Measurements from ENCODE around the gene KCNIP3. TPM values are rescaled to one million over a fixed set of nuclear protein-coding genes. Genes with fewer than 3 reads are reported as not detected.
"Not testable (repeated sequence)": the region's sequence is repeated elsewhere in the genome, so short reads cannot be mapped to it uniquely, and the experiment has no call there.

KCNIP3 gene
- polyA plus RNA-seq, 1 of the 3 experiments (the other 2 are of a cell fraction): 0.97 TPM

DNA sequence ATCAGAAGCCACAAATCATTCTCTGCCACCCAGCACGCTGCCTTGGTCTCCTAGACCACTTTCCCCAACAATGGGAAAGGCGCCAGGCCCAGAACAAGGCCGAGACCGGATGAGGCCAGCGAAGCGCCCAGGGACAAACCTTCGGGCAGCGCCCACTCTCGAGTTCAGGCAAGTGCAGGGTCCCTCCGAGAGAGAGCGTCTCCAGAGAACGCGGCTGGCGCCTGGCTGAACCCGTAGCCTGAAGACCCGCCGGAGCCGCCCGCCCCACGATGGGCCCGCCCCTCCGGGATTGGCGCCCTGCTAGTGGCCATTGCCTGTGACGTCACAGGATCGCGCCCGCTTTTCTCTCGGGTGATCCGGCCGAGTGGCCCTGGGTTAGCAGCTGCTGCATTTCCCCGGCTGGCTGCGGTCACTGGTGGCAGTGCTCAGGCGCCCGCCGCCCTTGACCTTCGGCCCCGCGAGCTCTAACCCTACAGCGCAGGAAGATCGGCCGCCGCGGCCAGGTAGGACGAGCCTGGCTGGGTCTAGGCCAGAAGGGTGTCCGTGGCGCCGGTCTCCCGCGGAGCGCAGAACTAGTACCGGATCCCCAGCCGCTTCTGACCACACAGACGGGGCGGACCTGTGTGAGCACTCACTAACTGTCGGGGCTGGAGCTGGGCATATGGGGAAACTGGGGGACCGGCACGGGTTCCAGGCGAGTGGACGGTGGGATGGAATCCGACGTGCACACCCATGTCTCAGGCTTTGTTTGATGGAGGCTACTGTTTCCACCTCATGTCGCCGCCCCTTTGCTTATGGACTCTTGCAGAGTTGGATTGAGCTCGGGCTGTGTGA, 105.4 kb downstream of the KCNIP3 start, which contains the start of gene FAHD2A:
Gene FAHD2A (plus strand): TSS at position 339 of the 834 bp plus-strand sequence. CDS start 2,851 bp downstream, outside the sequence.
- Histone ChIP-seq H3K36me3 (replicated peaks in 1 of 2; ENCODE audit: control insufficient read depth in 1 of 2, insufficient read depth in 2 of 2, low read length in 1 of 2) (peaks cover 3 to 4% of the 10 kb centered on the region in 2 experiments), H3K9me3 (no peaks in the 10 kb centered on the region), H3K9me2 (no peaks in the 10 kb centered on the region), H2AFZ (ENCODE audit: low read depth) (peak within 1 kb of the TSS; percentile 97), H3F3A (replicated peaks; ENCODE audit: insufficient read depth) (no peaks in the 10 kb centered on the region), H4K20me1 (ENCODE audit: insufficient read depth) (no peaks in the 10 kb centered on the region), H3K79me2 (ENCODE audit: insufficient read depth) (peaks cover 40% of the 10 kb centered on the region), H3K27me3 (ENCODE audit: insufficient read depth) (no peaks in the 10 kb centered on the region), H3K4me1 (ENCODE audit: control insufficient read depth in 1 of 2, insufficient read depth in 2 of 2, low read depth in 1 of 2, low read length in 1 of 2) (peaks cover 6 to 18% of the 10 kb centered on the region in 2 experiments; a peak in 2 of 4 replicates), H3K4me3 (ENCODE audit: low read depth in 2 of 2, low read length in 1 of 2) (peak within 1 kb of the TSS; percentile 93 to 99), H3K27ac (ENCODE audit: low read depth in 2 of 2, low read length in 1 of 2) (peak within 1 kb of the TSS; percentile 53 to 60; a peak in 3 of 4 replicates), H3K4me2 (peak within 1 kb of the TSS; percentile 90), H3K9ac (peak within 1 kb of the TSS; percentile 92)
- TF ChIP-seq RCOR1 (IDR thresholded peaks at IDR 0.05; ENCODE audit: low read length) (0 out of 2 replicates have a peak, but pooled peaks have one; percentile 7), TAF1 (IDR thresholded peaks at IDR 0.05; ENCODE audit: borderline replicate concordance, low read depth, low read length) (peak; percentile 56; the same call in 1 of the 2 replicates), CHD2 (IDR thresholded peaks at IDR 0.05; ENCODE audit: low read length, partially characterized antibody) (peak; percentile 29), POLR2AphosphoS5 (IDR thresholded peaks at IDR 0.05; ENCODE audit: low read depth, low read length) (peak; percentile 86), JUND (IDR thresholded peaks at IDR 0.05) (no peak), MXI1 (IDR thresholded peaks at IDR 0.05; ENCODE audit: low read depth, low read length) (0 out of 2 replicates have a peak, but pooled peaks have one; percentile 35), SMC3 (IDR thresholded peaks at IDR 0.05; ENCODE audit: low read depth, low read length) (no peak), TCF12 (IDR thresholded peaks at IDR 0.05) (no peak), SIN3A (IDR thresholded peaks at IDR 0.05; ENCODE audit: borderline replicate concordance, low read depth, low read length) (peak; percentile 66; the same call in 1 of the 2 replicates)
- 0% methylated on average over 28 of the region's 64 CpGs for WGBS (ENCODE audit: low lambda C conversion rate)
- DNase-seq: peak; percentile 98
- CTCF ChIA-PET: interaction anchor here (1.3 to 2.8 kb wide), 5 partner anchors 10 to 326 kb away, joined by 3 to 27 read pairs (median 6); no protein-coding TSS in a partner anchor
- POLR2A ChIA-PET: interaction anchor here (0.9 kb wide), 1 partner anchor 237 kb away, joined by 3 read pairs; the partner anchor contains the start of gene ZNF2

DNA sequence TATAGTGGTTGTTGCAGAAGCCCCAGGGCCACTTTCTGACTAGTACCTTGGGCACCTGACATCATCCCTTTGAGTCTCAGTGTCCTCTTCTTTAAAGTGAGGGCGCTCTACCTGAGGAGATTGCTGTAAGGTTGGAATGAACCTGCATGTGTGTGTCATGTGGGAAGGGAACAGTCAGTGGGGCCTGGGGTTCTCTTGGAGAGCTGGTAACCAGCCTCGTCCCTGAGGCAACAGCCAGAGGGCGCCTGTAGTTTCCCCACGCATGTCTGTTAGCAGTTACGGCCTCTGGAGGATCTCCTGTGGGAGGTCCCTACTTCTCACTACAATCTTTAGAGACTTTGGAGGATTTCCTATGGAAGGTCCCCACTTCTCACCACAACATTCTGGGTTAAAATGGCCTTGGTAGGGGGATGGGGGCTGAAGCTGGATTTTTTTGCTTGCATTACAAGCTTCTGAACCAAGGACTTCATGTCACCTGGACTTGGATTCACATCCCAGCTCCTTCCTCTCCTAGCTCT, 106.1 kb downstream of the KCNIP3 start:
- Histone ChIP-seq H3K4me1 (ENCODE audit: control insufficient read depth in 1 of 2, insufficient read depth in 2 of 2, low read depth in 1 of 2, low read length in 1 of 2) (peaks cover 6 to 18% of the 10 kb centered on the region in 2 experiments; a peak in 2 of 4 replicates), H3K9ac (peak overlapping the region; percentile 92), H3K79me2 (ENCODE audit: insufficient read depth) (peaks cover 40% of the 10 kb centered on the region), H3K4me3 (ENCODE audit: low read depth in 2 of 2, low read length in 1 of 2) (peak overlapping the region; percentile 93 to 99), H3K27ac (ENCODE audit: low read depth in 2 of 2, low read length in 1 of 2) (peak overlapping the region in 1 of 2 experiments; percentile 60; a peak in 3 of 4 replicates), H2AFZ (ENCODE audit: low read depth) (peak overlapping the region; percentile 97), H3K4me2 (peak overlapping the region; percentile 90)
- H3K36me3 ChIP-seq (replicated peaks in 1 of 2; ENCODE audit: control insufficient read depth in 1 of 2, insufficient read depth in 2 of 2, low read length in 1 of 2); H3K9me2 ChIP-seq; H3K27me3 ChIP-seq (ENCODE audit: insufficient read depth); POLR2A ChIA-PET; DNase-seq; H3F3A ChIP-seq (replicated peaks; ENCODE audit: insufficient read depth); H4K20me1 ChIP-seq (ENCODE audit: insufficient read depth); H3K9me3 ChIP-seq: not testable (repeated sequence)
- 0 out of 2 replicates have a peak, but pooled peaks have one; percentile 28 for TF ChIP-seq NRF1 (IDR thresholded peaks at IDR 0.05; ENCODE audit: low read depth, low read length)
- TF ChIP-seq, protein P1, sequence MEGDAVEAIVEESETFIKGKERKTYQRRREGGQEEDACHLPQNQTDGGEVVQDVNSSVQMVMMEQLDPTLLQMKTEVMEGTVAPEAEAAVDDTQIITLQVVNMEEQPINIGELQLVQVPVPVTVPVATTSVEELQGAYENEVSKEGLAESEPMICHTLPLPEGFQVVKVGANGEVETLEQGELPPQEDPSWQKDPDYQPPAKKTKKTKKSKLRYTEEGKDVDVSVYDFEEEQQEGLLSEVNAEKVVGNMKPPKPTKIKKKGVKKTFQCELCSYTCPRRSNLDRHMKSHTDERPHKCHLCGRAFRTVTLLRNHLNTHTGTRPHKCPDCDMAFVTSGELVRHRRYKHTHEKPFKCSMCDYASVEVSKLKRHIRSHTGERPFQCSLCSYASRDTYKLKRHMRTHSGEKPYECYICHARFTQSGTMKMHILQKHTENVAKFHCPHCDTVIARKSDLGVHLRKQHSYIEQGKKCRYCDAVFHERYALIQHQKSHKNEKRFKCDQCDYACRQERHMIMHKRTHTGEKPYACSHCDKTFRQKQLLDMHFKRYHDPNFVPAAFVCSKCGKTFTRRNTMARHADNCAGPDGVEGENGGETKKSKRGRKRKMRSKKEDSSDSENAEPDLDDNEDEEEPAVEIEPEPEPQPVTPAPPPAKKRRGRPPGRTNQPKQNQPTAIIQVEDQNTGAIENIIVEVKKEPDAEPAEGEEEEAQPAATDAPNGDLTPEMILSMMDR (IDR thresholded peaks at IDR 0.05): peak; percentile 60
- 0 out of 2 replicates have a peak, but pooled peaks have one; percentile 4 for TF ChIP-seq MXI1 (IDR thresholded peaks at IDR 0.05; ENCODE audit: low read depth, low read length)
- CTCF ChIA-PET: interaction anchor here (1.1 to 2.8 kb wide), 4 partner anchors 11 to 325 kb away, joined by 3 to 27 read pairs (median 6); no protein-coding TSS in a partner anchor
- 0% methylated on average over 4 of the region's 5 CpGs for WGBS (ENCODE audit: low lambda C conversion rate)

DNA sequence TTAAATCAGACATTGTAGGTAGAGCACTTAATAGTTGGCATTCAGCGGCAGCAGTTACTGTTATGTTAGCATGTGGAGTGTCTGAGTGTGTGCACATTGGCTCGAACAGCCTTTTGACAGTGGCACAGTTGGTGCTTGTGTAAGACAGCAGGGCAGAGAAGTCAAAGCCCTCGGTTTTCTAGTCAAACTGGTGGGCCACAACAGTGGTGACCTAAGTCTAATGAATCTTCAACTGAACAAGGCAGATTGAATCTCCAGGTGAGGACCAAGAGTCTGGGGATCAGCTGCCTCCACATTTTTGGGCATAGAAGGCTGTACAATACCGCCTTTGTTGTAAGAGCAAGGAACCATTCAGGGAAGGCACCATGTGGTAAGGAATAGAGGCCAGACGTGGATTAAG, 106.7 kb downstream of the KCNIP3 start:
- H3K27ac ChIP-seq (ENCODE audit: low read depth in 2 of 2, low read length in 1 of 2); H3K27me3 ChIP-seq (ENCODE audit: insufficient read depth); DNase-seq; H4K20me1 ChIP-seq (ENCODE audit: insufficient read depth); H3F3A ChIP-seq (replicated peaks; ENCODE audit: insufficient read depth); H3K9me3 ChIP-seq; H2AFZ ChIP-seq (ENCODE audit: low read depth); POLR2A ChIA-PET; H3K9me2 ChIP-seq; H3K36me3 ChIP-seq (replicated peaks in 1 of 2; ENCODE audit: control insufficient read depth in 1 of 2, insufficient read depth in 2 of 2, low read length in 1 of 2): not testable (repeated sequence)
- Histone ChIP-seq H3K79me2 (ENCODE audit: insufficient read depth) (peaks cover 40% of the 10 kb centered on the region), H3K4me1 (ENCODE audit: control insufficient read depth in 1 of 2, insufficient read depth in 2 of 2, low read depth in 1 of 2, low read length in 1 of 2) (peaks cover 6 to 18% of the 10 kb centered on the region in 2 experiments; a peak in 2 of 4 replicates), H3K4me2 (peak overlapping the region; percentile 90), H3K9ac (peak overlapping the region; percentile 92), H3K4me3 (ENCODE audit: low read depth in 2 of 2, low read length in 1 of 2) (peak overlapping the region; percentile 93 to 99; a peak in 3 of 4 replicates)
- 73% methylated on average over 5 of the region's 5 CpGs for WGBS (ENCODE audit: low lambda C conversion rate)
- CTCF ChIA-PET: interaction anchor here (1.1 to 2.8 kb wide), 3 partner anchors 11 to 58 kb away, joined by 3 to 27 read pairs (median 9); no protein-coding TSS in a partner anchor

DNA sequence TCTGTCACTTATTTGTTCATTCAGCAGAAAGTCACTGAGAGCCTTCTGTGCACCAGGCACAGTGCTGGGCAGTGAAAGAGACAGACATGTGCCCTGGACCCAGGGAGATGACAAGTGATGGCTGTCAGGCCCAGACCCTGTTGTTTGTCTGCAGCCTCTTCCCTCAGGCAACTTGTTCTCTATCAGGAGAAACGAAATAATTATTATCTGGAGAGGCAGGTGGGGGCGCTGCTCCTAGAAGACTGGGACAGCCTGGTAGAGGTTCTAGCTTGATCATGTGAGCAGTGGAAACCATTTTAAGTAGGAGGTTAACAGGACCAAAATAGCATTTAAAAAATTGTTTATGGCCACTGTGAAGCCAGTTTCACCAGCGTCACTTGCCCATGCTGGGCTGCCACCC, 107.5 kb downstream of the KCNIP3 start:
- H3K9me2 ChIP-seq; H3K36me3 ChIP-seq (replicated peaks in 1 of 2; ENCODE audit: control insufficient read depth in 1 of 2, insufficient read depth in 2 of 2, low read length in 1 of 2); H3K9ac ChIP-seq; H3K9me3 ChIP-seq; H3K27ac ChIP-seq (ENCODE audit: low read depth in 2 of 2, low read length in 1 of 2); H4K20me1 ChIP-seq (ENCODE audit: insufficient read depth); H2AFZ ChIP-seq (ENCODE audit: low read depth); DNase-seq; H3F3A ChIP-seq (replicated peaks; ENCODE audit: insufficient read depth); H3K27me3 ChIP-seq (ENCODE audit: insufficient read depth); H3K4me3 ChIP-seq (ENCODE audit: low read depth in 2 of 2, low read length in 1 of 2); POLR2A ChIA-PET; H3K4me2 ChIP-seq: not testable (repeated sequence)
- peaks cover 6 to 18% of the 10 kb centered on the region in 2 experiments; a peak in 2 of 4 replicates for H3K4me1 ChIP-seq (ENCODE audit: control insufficient read depth in 1 of 2, insufficient read depth in 2 of 2, low read depth in 1 of 2, low read length in 1 of 2)
- 72% methylated on average over 3 of the region's 3 CpGs for WGBS (ENCODE audit: low lambda C conversion rate)
- CTCF ChIA-PET: interaction anchor here (1.0 to 2.6 kb wide), 3 partner anchors 12 to 59 kb away, joined by 3 to 9 read pairs (median 5); no protein-coding TSS in a partner anchor
- peaks cover 40% of the 10 kb centered on the region for H3K79me2 ChIP-seq (ENCODE audit: insufficient read depth)
